NCI-H1436 (cell line): Measurements from ENCODE around the gene VPS13D.

Experiments used
- DNase-seq: peaks from one replicate; lab custom pipeline; 2025; lab: John Stamatoyannopoulos, UW

VPS13D gene

GRCh38 chr1:12335815-12336214 is 106.0 kb downstream of the VPS13D start:
- DNase-seq = no peak

DNA sequence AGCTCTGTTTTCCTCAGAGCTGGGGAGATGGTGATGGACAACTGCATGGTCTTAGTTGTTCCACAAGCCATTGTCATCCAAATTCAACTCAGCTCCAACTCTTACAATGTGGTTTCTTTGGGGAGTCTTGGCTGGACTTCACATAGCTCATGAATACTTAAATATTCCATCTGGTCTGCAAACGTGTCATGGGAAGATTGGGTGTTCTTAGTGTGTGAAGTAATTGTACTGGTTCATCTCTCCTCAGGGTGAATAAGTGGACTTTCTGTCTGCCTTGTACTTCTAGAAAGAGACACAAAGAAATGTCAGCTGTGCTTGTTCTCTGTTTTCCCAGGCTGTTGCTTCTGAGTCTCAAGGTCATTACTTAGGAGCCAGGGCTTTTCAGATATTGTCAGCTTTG is 106.6 kb downstream of the VPS13D start:
- no peak for DNase-seq

DNA sequence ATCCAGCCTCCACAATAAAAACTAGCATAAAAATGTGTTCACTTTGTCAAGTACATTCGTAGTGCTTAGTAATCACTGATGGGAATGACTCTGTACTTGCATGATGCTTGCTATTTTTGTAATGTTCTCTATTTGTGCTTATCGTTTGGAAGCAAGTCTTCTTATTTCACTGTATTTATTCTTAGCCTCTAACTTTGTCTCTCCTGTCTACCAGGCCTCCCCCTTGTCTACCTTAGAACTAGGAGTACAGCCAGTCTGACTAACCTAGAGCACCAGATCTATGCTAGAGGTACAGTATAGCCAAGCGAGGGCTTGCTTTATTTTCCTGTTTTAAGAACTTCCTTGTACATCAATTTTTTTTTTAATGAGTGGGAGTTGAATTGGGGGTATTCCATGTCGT is 108.2 kb downstream of the VPS13D start:
- no peak for DNase-seq

- no peak for DNase-seq
Measured at GRCh38 chr1:12338823-12339222, 109.0 kb downstream of the VPS13D start.

DNA sequence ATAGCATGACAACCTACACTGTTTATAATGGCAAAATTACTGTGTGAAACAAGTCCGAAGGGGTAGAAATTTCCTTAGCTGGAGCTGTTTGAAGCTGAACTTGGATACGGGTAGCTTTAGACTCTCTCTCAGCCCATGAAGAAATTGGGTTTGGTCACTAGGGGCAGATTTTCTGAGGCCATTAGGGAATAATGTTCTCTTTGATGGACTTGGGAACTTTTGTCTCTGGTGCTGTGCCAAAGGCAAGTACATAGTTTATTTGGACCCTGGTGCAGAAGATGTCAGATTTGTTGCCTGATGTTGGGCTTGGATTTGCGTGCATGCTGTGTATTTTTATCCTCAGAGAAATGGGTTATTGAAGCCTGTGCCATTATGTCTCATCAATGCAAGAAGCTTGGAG is 109.6 kb downstream of the VPS13D start:
- no peak for DNase-seq

- peak; percentile 31 for DNase-seq
Measured at GRCh38 chr1:12339811-12340543, 110.1 kb downstream of the VPS13D start.

DNA sequence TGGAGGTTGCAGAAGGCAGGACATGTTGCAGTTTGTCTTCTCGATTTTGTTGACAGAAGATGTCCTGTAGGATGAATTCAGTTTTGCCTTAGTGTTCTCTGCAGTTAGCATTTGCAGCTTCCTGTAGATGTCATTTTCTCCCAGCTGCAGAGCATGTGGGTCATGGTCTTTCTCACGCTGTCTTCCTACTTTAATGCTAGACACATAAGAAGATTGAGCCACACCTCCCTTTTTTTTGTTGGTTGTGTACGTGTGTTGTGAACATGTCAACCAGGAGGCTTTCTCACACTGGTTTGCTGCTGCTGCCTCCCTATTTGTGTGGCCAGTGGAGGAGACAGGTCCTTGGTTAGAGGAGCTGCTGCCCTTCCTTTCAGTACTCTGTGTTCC is 110.7 kb downstream of the VPS13D start:
- DNase-seq = no peak

- DNase-seq = no peak
Measured at GRCh38 chr1:12341667-12342066, 111.8 kb downstream of the VPS13D start.

DNA sequence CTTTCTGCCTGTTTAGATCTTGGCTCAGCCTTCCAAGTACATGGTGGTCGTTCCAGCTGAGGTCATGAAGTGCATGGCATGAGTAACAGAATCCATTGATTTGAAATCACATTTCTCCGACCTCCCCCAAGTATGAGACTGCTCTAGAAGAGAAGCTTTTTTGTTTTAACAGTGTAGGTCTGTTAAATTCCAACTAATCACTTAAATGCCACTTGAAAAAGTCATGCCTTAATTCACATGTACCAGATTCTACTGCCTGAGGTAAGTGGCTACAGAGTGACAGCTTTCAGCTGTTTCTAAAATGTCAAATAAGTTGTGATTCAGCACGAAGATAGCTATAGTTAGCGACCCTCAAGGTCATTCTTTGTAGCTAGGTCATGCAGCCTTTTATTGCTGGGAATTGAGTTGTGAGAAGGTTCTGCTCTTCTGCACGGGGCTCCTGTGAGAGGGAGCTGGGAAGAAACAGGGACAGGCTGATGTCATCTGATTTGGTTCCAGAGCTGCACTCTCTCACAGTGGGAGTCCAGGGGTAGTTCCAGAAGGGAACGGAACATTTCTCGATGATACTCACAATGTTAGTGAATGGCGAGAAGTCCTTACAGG is 112.7 kb downstream of the VPS13D start:
- no peak for DNase-seq

DNA sequence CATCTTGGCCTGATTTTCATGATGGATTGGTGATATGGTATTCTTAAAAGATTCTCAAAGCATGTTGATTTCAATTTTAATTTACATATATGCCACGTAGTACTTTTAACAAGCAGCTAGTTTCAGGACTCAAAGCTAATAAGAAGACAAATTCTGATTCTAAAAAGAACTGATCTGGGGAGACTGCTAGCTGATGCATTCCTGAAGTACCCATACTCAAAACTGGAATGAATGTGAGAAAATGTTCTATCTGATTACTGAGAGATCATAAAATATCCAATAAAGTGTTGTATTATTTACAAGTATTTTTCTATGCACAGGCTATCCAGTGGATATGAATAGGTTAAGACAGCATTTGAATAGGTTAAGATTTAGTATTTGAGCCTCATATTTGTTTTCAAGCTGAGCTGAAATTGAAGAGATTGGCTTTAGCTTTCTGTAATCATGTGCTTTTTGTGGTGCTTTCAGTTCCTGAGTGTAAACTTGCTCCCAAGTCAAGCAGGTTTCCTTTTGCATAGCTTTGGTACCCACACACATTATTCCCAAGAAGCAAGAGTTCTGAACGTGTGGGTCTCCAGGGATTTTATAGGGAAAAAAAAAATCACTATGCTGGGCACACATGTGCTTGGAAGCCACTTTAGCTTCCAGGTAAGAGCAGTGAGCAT is 114.1 kb downstream of the VPS13D start:
- DNase-seq = no peak

DNA sequence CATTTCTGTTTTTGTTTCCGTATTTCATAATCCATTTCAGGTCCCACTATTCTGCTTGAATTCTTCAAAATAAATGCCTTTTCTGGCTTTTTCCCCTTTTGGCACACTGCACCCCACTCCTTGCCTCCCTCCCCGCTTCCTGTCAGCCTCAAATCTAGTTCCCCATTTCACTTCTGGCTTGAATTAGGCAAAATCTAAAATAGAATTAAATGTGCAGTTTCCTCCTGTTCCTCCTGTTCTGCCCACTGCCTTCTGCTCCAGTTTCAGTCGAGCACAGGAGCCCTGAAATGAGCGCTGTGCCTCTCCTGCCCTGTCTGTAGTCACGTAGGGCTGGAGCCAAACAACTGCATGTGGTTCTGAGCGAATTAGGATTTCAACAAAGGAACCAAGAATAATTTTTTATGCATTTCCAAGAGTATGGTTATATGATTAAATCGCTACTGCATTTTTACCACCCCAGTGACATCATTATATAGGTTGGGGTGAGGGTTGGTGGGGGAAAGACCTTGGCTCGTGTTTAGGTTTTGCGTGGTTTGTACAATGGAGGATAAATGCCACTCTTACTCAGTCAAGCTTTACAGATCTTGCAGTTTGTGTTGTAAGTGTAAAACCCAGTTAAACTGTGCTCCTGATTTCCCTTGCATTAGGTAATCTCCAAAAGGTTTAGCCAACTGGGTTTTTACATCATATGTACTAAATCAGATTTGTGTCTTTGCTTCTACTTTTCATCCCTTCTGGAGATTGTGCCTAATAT is 114.9 kb downstream of the VPS13D start:
- no peak for DNase-seq

- no peak for DNase-seq
Measured at GRCh38 chr1:12345350-12346217, 115.8 kb downstream of the VPS13D start.

GRCh38 chr1:12346483-12347151 is 116.8 kb downstream of the VPS13D start:
- no peak for DNase-seq

- DNase-seq = no peak
Measured at GRCh38 chr1:12348113-12348512, 118.3 kb downstream of the VPS13D start.

DNA sequence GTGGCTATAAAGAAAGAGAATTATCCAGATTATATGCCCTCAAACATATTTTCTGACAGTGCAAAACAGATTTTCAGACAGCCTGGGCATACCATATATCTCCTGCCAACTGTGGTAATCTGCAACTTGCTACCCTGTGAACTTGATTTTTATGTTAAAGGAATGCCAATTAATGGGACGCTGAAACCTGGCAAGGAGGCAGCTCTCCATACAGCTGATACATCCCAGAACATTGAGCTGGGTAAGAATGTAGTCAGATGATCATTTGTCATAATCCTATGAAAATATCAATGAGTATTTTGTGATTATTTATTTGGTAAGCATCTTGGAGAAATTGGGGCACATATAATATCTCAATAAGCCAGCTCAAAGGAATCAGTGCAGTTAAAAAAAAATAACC is 124.2 kb downstream of the VPS13D start:
- no peak for DNase-seq

DNA sequence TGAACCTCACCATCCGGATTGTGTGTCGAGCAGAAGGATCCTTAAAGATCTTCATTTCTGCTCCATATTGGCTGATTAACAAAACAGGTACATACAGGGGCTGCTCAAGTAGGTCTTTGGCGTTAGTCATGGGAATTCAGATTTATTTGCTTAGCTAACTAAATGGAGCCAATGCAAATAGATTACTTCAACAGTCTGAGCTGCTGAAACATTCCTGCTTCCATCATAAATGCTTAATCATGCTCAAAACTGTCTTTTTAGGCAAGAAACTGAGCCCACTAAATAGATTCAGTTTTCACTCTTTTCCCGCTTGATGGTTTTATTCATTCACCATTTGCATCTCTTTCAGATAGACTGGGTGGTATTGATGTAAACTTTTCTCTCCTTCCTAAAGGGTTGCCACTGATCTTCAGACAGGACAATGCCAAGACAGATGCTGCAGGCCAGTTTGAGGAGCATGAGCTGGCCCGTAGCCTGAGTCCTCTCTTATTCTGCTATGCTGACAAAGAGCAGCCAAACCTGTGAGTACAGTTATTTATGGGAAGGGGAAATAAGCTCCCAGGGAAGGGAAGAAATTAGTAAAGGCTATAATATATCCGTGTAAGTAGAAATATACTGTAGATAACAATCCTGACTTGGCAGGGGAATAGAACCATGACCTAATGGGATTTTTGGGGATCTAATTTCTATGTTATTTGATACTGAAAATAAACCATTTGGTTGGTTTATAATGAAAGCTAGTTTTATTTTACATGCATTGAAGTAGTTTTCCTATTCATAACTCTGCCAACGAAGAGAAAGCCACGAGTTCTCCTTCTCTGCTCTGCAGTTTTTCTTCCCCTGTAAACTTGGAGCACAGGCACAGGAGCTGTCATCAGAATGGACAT is 126.4 kb downstream of the VPS13D start:
- DNase-seq = no peak

GRCh38 chr1:12358499-12358898 is 128.7 kb downstream of the VPS13D start:
- no peak for DNase-seq

DNA sequence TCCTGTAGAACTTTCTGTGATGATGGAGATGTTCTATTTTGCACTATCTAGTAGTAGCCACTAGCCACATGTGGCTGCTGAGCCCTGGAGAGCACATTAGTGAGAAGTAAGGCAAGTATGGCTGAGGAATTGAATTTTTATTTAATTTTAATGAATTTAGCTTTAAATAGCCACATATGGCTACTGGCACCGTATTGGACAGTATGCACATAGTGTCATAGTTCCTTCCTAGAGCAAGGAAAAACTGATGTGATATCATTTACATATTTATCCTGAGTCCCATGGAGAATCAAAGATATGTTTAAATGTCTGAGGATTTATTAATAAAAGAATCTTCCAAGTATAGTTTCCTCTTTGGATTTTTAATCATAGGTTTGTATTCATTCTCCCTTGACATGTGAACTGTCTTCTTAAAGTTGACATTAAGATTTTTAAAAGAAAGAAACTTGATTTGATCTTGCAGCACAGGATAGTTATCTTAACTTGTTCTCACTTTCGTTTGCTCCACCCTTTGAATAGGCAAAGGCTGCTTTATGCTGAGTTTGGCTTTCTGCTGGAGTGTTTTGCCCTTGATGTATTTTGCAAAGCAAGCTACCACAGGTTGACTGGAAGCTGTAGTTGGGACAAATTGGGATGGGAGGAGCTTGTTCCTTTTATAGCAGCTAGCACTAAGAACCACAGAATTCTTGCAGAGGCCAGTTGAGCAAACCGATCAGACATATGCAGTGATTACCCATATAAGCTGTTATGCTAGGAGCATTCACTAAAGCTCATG is 129.7 kb downstream of the VPS13D start:
- no peak for DNase-seq

DNA sequence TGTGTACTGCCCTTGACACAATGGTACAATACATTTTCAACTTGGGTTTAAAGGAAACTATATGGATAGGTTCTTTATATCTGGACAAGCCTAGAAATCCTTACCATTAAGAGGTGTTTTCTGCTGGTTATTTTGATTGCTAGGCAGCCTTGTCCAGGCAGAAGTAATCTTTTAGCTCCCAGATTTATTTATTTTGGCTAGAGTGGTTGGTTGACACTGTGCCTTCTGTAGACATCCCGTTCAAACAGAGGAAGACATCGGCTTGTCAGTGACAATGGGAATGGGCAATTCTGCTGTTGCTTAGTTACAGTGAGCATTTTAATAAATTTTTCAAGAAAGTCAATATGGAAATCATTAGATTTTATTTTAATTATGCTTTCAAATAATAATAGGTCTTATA is 138.8 kb downstream of the VPS13D start:
- DNase-seq = no peak
